ENCODE data around the gene ARL8A.

Gene ARL8A

DNA sequence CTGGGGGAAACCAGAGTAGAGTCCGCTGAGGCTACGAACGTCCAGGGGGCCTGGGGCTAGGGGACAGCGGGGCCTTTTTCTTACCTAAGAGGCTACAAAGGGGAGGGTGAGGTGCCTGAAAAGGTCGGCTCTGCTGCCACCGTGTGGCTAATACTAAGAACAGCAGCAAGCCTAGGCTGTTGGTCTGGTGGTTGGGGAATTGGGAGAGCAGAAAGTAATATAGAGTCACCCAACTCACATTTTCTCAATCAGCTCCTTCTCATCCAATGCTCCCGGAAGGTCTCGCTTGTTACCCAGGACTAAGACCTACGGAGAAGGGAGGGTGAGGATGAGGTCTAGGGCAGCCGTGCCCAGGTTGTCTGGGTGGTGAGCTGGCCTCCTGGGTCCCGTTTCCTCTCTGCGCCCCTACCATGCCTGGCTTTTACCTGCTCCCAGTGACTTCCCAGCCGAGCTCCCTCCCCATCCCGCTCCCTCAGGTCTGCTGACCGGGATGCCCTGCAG is 9.3 kb downstream of the ARL8A start:
- DNase-seq (ENCODE audit: low spot score), result peak; percentile 78

DNA sequence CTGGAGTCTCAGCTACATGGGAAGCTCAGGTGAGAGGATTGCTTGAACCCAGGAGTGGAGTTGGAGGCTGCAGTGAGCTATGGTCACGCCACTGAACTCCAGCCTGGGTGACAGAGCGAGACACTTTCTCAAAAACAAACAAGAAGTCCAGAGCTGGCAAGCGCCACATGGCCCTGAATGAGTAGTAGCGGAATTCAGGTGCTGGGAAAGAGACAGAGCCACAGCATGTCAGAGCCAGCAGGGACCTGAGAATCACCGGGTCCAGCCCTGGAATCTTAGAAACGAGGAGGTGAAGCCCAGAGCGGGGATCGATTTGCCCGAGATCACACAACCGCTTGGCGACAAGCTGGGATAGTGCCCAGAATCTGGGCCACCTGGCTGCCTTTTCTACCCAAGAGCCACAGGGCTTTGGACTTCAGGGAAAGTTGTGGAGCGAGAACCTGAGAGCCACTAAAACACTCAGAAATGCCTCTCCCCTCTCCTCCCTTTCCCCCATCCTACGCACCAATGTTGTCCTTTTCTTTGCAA is 9.8 kb downstream of the ARL8A start:
- no peak for DNase-seq (ENCODE audit: low spot score)

DNA sequence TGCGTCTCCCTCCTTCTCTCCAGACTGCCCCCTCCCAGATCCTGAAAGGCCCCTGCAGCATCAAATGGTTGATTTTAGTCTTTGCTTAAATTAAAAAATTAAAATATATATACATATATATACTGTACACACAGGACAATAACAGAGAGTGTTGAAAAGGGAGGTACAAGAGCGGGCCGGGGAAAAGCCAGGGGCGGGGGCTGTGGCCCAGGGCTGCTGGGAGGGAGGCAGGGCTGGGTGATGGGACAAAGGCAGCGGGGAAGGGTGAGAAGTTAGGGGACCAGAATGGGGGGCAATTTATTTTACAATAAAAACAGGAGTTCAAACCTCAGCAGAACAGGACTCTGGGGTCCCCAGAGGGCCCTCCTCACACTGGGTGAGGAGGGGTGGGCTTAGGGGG is 10.5 kb downstream of the ARL8A start:
- no peak for DNase-seq (ENCODE audit: low spot score)

DNA sequence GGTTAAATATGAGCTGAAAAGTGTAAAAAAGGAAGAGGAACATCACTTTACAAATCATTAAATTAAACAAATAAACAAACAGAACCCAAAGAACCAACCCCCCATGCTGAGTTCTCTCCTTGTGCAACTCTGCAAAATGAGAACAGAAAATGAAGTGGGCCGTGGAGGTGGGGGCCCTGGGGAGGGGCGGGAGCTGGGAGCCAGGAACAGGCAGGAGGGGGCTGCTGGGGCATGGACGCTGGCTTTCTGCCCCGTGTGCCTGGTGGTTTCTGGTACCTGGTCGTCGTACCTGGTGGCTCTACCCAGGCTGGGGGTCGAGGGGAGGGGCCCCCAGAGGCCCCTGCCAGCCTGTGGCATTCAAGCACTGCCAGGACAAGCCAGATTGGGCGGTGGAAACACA is 11.0 kb downstream of the ARL8A start:
- no peak for DNase-seq (ENCODE audit: low spot score)

DNA sequence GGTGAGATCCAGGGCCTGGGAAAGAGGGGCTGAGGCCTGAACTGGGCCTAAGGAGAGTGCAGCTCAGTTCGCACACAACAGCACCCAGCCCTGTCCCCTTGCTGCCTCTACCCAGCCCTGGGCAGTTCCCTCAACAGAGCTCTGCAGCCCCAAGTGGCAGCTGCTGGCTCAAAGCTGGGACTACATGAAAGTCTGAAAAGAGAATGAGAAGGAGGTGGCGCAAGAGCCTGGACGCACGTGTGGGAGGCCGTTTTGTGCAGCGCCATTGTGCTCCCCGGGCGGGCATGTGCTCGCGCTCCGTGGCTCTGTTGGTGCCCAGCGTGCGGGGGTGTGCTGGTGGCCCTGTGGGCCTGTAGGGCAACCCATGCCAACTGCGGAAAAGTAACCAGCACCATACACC is 11.5 kb downstream of the ARL8A start:
- DNase-seq (ENCODE audit: low spot score), result no peak

DNA sequence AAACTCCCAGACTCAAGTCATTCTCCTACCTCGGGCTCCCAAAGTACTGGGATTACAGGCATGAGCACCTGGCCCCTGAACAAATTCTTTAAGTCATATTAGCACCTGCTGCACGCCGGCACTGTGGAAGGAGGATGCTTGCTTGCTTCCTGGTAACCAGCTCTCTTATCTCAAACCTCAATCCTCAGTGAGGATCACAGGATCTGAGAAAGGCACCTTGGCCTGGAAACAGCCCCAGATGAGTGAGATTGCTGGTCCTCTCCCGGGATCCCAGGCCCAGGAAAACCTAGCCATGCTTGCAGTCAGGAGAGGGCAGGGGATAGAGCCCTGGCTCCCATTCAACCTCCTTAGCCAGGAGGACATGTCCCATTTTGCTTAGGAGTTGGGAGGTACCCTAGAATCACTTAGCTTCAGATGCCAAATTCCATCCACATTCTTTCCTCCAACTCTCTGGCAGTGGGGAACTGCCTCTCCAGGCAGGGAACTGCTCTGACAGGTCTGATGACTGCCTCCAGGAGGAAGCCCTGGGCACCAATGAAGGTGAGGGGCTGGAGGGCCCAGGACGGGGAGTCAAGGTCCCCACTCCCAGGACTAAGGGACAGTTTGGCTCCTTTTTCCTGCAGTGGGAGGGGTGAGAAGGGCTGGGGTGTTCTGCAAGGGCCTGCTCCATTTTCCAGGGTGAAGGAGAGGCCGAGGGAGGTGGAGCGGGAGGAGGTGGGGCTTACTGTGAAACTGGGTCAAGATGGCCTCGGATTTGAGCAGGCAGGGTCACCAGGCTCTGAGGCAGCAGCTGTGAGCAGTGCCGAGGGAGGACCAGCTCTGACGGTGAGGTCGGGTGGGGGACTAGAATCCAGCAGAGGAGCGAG is 12.3 kb downstream of the ARL8A start:
- DNase-seq (ENCODE audit: low spot score), result no peak

DNA sequence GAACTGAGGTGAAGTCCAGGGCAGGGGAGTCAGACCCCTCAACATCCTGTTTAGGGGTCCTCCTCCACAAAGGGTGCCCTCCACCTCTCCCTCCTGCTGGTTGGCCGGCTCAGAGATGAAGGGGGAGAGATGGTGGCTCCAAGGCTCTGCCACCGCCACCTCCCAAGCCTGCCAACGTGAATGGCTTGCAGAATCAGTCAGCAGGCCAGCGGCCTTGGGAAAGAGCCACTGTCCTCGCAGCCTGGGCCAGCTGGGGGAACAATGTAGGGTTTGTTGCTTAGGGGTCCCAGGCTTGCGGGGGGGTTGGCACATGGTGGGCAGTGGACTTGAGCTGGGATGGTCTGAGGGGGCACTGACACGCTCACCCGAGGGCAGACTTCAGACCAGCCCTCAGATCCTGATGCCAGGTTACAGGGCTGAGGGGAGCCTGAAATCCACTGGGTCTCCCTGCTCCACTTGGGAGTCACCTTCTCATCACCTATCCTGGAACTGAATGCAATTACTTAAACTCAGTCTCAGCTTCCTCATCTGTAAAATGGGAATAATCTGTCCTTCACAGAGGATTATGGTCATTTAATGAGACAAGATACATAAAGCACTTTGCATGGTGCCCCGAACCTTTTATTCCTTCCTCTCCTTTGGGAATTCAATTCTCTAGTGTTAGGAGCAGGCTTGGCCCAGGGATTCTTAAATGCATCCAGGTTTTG is 13.6 kb downstream of the ARL8A start:
- no peak for DNase-seq (ENCODE audit: low spot score)

DNA sequence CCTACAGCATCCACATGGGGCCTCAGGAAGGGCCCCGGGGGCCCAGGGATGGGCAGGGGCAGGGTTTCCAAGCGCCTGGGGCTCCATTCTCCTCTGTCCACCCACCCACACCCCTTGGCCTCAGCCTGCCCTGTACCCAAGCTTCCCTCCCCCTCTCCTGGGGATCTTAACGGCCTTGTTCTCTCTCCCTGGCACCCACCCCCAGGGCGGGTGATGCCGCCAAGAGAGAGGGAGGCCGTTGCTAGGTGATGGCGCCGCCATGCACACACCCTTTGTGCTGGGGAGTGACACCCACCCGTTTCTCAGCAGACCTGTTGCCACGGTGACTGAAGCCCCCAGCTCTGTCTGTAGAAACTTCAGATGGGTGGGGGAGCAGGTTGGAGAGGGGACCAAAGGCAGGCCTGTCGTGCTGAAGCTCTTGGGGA is 14.2 kb downstream of the ARL8A start:
- no peak for DNase-seq (ENCODE audit: low spot score)

DNA sequence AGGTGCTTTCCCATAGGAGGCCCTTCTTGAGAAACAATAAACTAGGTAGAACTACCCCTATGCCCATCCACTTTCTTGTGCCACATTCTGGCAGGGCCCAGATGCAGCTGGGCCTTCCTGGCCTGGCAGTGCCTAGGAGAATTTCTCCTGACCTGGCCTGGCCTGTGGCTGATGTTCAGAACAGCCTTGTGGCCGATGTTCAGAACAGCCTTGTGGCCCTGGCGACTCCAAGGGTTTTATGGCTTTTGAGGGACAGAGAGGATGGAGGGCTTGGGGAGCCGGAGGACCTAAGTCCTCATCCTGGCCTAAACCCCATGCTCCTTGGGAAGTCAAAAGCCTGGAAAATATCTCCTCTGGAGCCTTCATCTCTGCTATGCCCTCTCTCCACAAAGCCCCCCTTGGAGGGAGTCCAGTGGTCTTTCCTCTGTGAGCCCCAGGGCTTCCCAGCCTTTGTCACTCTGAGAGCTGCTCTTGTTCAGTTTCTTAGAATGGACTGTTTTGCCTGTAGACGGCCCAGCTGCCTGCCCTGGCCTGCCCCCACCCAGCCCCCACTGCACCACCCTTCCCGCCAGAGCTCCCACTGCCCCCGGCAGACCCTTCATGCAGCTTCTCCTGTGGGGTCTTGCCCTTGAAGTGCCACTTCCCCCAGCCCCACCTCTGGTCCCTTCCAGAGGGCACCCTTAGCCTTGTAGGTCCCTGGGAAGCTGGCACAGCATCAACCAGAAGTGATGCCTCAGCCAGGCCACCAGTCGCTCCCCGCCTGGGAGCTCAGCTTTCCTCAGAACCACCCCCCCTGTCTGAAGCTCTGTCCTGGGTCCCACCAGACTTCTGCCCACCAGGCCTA is 14.9 kb downstream of the ARL8A start:
- DNase-seq (ENCODE audit: low spot score), result no peak

DNA sequence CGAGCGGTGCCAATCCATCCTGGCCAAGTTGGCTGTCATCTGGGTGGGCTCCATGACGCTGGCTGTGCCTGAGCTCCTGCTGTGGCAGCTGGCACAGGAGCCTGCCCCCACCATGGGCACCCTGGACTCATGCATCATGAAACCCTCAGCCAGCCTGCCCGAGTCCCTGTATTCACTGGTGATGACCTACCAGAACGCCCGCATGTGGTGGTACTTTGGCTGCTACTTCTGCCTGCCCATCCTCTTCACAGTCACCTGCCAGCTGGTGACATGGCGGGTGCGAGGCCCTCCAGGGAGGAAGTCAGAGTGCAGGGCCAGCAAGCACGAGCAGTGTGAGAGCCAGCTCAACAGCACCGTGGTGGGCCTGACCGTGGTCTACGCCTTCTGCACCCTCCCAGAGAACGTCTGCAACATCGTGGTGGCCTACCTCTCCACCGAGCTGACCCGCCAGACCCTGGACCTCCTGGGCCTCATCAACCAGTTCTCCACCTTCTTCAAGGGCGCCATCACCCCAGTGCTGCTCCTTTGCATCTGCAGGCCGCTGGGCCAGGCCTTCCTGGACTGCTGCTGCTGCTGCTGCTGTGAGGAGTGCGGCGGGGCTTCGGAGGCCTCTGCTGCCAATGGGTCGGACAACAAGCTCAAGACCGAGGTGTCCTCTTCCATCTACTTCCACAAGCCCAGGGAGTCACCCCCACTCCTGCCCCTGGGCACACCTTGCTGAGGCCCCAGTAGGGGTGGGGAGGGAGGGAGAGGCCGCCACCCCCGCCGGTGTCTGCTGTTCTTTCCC is 16.5 kb downstream of the ARL8A start:
- no peak for DNase-seq (ENCODE audit: low spot score)

DNA sequence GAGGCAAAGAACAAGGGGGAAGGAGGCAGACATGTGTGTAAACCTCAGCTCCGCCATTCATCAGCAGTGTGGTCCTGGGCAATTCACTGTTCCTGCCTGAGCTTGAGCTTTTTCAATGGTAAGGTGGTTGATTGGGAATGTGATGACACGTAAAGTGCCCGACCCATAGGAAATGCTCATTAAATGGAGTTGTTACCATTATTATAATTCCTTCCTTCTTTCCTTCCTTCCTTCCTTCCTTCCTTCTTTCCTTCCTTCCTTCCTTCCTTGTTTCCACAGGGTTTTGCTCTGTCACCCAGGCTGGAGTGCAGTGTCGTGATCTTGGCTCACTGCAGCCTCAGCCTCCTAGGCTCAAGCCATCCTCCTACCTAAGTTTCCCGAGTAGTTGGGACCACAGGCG is 17.5 kb downstream of the ARL8A start:
- no peak for DNase-seq (ENCODE audit: low spot score)

DNA sequence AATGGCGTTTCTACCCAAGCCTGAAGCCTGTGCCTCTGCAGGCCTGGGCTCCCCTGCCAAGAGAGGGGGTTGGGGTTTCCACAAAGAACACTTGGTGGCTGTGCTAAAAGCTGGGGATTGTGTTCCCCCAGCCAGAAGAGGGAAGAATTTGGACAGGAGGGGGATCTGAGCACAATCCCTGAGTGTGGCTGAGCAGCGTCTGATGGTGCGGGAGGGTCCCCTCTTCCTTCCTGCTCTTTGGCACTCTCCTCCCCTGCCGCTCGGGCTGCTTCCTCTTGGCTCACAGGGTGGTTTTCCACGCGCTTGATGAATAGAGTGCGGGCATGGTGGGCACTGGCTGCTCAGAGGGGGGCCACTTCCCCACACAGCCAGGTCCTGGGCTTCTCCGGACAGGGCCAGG is 18.1 kb downstream of the ARL8A start:
- DNase-seq (ENCODE audit: low spot score), result no peak

DNA sequence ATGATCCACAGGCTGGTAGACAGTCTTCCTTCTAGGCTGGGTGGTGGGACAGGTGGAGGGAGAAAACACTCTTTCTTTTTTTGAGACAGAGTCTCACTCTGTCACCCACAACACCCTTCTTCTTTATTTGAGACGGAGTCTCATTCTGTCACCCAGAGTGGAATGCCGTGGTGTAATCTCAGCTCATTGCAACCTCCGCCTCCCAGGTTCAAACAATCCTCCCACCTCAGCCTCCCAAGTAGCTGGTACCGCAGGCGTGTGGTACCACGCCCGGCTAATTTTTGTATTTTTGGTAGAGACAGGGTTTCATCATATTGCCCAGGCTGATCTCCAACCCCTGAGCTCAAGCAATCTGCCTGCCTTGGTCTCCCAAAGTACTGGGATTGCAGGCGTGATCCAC is 18.9 kb downstream of the ARL8A start:
- DNase-seq (ENCODE audit: low spot score), result no peak

DNA sequence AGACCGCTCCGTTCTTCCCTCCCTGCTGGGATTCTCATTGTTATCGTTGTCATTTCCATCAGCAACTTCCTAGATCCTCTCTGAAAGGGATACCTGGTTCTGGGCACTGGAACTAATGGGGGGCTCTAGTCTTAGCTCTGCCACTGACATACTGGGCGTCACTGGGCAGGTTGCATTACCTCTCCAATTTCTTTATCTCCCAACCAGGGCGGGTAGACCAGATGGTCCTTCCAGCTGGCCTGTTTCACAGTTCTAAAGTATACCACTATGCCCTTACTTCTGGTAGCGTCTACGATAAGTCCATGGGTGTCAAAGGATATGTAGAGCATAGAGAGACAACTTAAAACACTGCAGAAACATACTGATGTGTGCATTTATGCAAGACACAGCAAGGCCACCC is 20.4 kb downstream of the ARL8A start:
- no peak for DNase-seq (ENCODE audit: low spot score)

DNA sequence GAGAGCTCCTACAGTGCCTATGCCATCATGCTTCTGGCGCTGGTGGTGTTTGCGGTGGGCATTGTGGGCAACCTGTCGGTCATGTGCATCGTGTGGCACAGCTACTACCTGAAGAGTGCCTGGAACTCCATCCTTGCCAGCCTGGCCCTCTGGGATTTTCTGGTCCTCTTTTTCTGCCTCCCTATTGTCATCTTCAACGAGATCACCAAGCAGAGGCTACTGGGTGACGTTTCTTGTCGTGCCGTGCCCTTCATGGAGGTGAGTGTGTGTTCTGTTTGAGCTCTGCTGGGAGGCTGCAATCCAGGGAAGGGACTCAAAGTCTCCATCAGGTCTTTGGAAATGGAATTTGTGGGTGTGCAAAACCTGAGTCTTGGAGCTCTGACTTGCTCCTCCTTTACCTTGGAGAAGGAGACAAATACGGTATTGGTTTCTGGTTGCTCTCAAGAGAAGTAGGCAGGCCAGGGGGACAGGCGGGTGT is 21.2 kb downstream of the ARL8A start:
- DNase-seq (ENCODE audit: low spot score), result no peak

DNA sequence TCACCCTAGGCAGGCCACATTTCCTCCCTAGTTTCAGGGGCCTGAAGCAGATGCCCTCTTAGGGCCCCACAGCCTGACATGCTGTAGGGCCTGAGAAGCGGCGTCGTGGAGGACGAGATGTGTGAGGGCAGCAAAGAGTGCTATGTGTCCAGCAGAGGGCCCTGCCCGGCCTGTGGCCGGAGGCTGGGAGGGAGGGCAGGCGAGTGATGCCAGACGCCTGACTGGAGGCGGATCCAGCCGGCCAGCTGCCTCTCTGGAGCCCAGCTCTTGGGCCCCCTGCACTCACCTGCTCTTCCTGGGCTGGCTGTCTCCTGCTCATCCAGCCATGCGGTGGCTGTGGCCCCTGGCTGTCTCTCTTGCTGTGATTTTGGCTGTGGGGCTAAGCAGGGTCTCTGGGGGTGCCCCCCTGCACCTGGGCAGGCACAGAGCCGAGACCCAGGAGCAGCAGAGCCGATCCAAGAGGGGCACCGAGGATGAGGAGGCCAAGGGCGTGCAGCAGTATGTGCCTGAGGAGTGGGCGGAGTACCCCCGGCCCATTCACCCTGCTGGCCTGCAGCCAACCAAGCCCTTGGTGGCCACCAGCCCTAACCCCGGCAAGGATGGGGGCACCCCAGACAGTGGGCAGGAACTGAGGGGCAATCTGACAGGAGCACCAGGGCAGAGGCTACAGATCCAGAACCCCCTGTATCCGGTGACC is 21.8 kb downstream of the ARL8A start, which contains the start of gene GPR37L1:
GPR37L1 (plus strand) TSS at position 279 of the 697 bp plus-strand sequence; CDS start at position 326, 47 bp downstream.
- DNase-seq (ENCODE audit: low spot score), result no peak

DNA sequence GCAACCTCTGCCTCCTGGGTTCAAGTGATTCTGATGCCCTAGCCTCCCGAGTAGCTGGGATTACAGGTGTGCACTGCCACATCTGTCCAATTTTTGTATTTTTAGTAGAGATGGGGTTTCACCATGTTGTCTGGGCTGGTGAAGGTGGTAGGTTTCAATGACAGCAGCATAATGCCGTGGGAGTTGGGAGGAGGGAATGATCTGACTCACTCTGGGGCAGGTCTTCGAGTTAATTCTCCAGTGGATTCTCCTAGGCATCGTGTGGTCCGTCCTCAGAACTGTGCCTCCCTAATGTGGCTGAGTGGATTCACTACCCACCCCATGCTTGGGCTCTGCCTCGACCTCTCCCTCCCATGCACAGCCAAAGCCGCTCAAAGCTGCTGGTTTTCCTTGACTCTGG is 23.5 kb downstream of the ARL8A start:
- no peak for DNase-seq (ENCODE audit: low spot score)

DNA sequence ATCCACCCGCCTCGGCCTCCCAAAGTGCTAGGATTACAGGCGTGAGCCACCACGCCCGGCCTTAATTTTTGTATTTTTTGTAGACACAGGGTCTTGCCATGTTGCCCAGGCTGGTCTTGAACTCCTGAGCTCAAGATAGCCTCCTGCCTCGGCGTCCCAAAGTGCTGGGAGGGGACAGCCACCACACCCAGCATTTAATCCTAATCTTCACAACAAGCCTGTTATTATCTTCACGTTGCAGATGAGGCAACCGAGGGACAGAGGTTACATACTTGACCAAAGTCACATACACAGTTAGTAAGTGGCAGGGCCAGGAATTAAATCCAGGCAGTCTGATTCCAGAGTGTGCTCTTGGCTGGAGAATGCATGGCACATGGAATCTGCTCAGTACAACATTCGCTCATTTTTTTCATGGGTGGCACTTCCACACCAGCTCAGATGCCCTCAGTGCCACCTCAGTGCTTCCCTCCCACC is 26.6 kb downstream of the ARL8A start:
- peak; percentile 66 for DNase-seq (ENCODE audit: low spot score)

DNA sequence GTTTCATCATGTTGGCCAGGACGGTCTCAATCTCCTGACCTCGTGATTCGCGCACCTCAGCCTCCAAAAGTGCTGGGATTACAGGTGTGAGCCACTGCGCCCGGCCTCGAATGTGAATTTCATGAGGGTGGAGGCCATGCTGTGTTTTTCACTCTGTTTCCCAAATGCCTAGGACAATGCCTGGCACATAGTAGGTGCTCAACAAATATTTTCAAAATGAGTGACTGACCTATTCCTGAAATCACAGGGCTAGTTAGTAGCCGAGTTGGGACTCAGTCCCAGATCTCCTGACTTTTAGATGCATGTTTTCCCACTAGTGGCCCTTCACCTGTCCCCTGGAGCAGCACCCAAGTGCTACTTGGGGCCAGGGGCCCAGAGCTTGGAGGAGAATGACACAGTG is 28.2 kb downstream of the ARL8A start:
- DNase-seq (ENCODE audit: low spot score), result no peak

DNA sequence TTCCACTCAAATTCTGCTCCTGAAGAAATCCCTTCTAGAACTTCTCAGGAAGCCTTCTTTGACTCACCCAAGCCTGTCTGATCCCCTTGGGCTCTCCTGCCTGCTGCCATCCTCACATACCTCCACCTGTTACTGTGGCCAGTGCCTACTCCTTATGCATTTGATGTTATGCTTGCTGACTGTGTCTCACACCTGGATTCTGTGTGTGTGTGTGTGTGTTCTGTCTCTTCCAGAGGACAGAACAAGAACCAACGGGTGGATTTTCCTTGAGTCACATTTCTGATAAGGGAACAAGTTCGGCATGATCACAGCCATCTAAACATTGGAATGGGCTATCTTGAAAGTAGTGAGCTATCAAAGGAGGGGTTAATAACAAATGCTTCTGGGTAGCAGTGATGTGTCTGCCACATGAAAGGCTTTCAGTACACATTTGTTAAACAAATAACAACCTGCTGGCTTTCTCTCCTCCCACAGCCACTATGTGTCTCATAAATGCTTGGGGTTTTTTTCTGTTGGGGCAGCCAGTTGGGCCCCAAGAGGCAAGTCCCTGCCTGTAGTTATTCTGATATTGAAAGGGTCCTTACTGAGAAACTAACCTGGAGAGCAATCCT is 30.7 kb downstream of the ARL8A start:
- DNase-seq (ENCODE audit: low spot score), result no peak

Measured in hematopoietic multipotent progenitor cell treated with erythropoietin and hydrocortisone succinate and interleukin-3 and kit ligand, for 17 days (in vitro differentiated cells).